ENCODE results near the gene SPATA3.

- no peak for TF ChIP-seq SUZ12 (IDR thresholded peaks at IDR 0.05; ENCODE audit: extremely low read depth, insufficient read depth, insufficient read length)
- TF ChIP-seq YY1 (IDR thresholded peaks at IDR 0.05; ENCODE audit: insufficient read depth, insufficient read length), result no peak
Observed at GRCh38 chr2:231051116-231051515, 55.2 kb downstream of the SPATA3 start.

All from NT2/D1 (cell line).